HEK293 (cell line): Measurements from ENCODE around the gene TPPP3.

Experiments used
- GFI1B ChIP-seq: fragments of 450-650 bp; formaldehyde crosslinking; IDR thresholded peaks from 2 replicates; pipeline ENCODE4 v1.5.1; 2016; ENCODE audit warnings: missing biosample characterization, missing genetic modification characterization
- MZF1 ChIP-seq: fragments of 450-650 bp; formaldehyde crosslinking; IDR thresholded peaks from 2 replicates; pipeline ENCODE4 v1.5.1; 2017; ENCODE audit warnings: missing biosample characterization, missing genetic modification characterization, borderline replicate concordance
- RBAK ChIP-seq: fragments of 450-650 bp; formaldehyde crosslinking; IDR thresholded peaks from 2 replicates; pipeline ENCODE4 v1.5.1; 2016; ENCODE audit warnings: missing biosample characterization, missing genetic modification characterization
- ZBTB1 ChIP-seq: fragments of 450-650 bp; formaldehyde crosslinking; IDR thresholded peaks from 2 replicates; pipeline ENCODE4 v1.5.1; 2016; ENCODE audit warnings: missing biosample characterization, missing genetic modification characterization
- ZFP3 ChIP-seq: fragments of 450-650 bp; formaldehyde crosslinking; IDR thresholded peaks from 2 replicates; pipeline ENCODE4 v1.5.1; 2016; ENCODE audit warnings: low read depth, missing biosample characterization, missing genetic modification characterization
- ZNF138 ChIP-seq: fragments of 450-650 bp; formaldehyde crosslinking; IDR thresholded peaks from 2 replicates; pipeline ENCODE4 v1.5.1; 2016; ENCODE audit warnings: missing biosample characterization, missing genetic modification characterization, borderline replicate concordance
- ZNF140 ChIP-seq: fragments of 450-650 bp; formaldehyde crosslinking; IDR thresholded peaks from 2 replicates; pipeline ENCODE4 v1.5.1; 2016; ENCODE audit warnings: missing biosample characterization, missing genetic modification characterization
- ZNF266 ChIP-seq: fragments of 450-650 bp; formaldehyde crosslinking; IDR thresholded peaks from 2 replicates; pipeline ENCODE4 v1.5.1; 2016; ENCODE audit warnings: missing biosample characterization, missing genetic modification characterization, low read depth
- ZNF292 ChIP-seq: fragments of 450-650 bp; formaldehyde crosslinking; IDR thresholded peaks from 2 replicates; pipeline ENCODE4 v1.5.1; 2016; ENCODE audit warnings: low read depth, missing biosample characterization, missing genetic modification characterization, borderline replicate concordance
- ZNF394 ChIP-seq: fragments of 450-650 bp; formaldehyde crosslinking; IDR thresholded peaks from 2 replicates; pipeline ENCODE4 v1.5.1; 2016; ENCODE audit warnings: missing biosample characterization, missing genetic modification characterization, mild to moderate bottlenecking, moderate library complexity, borderline replicate concordance
- ZNF404 ChIP-seq: fragments of 450-650 bp; formaldehyde crosslinking; IDR thresholded peaks from 2 replicates; pipeline ENCODE4 v1.5.1; 2017; ENCODE audit warnings: missing biosample characterization, missing genetic modification characterization
- ZNF426 ChIP-seq: fragments of 450-650 bp; formaldehyde crosslinking; IDR thresholded peaks from 2 replicates; pipeline ENCODE4 v1.5.1; 2017; ENCODE audit warnings: missing biosample characterization, missing genetic modification characterization, mild to moderate bottlenecking, inconsistent platforms, moderate library complexity
- ZNF510 ChIP-seq: fragments of 450-650 bp; formaldehyde crosslinking; IDR thresholded peaks from 2 replicates; pipeline ENCODE4 v1.5.1; 2018; ENCODE audit warnings: mild to moderate bottlenecking, missing genetic modification characterization, missing biosample characterization; ENCODE audit not compliant: insufficient replicate concordance
- ZNF555 ChIP-seq: fragments of 450-650 bp; formaldehyde crosslinking; conservative IDR thresholded peaks from 2 replicates; pipeline ENCODE4 v1.5.1; 2017; ENCODE audit warnings: missing biosample characterization, mild to moderate bottlenecking, missing genetic modification characterization, inconsistent platforms
- ZNF560 ChIP-seq: fragments of 450-650 bp; formaldehyde crosslinking; IDR thresholded peaks from 2 replicates; pipeline ENCODE4 v1.5.1; 2017; ENCODE audit warnings: missing biosample characterization, missing genetic modification characterization, borderline replicate concordance
- ZNF623 ChIP-seq: fragments of 450-650 bp; formaldehyde crosslinking; IDR thresholded peaks from 2 replicates; pipeline ENCODE4 v1.5.1; 2016; ENCODE audit warnings: missing biosample characterization, missing genetic modification characterization
- ZNF629 ChIP-seq: fragments of 450-650 bp; formaldehyde crosslinking; IDR thresholded peaks from 2 replicates; pipeline ENCODE4 v1.5.1; 2017; ENCODE audit warnings: missing biosample characterization, missing genetic modification characterization
- ZNF654 ChIP-seq: fragments of 450-650 bp; formaldehyde crosslinking; IDR thresholded peaks from 2 replicates; pipeline ENCODE4 v1.5.1; 2016; ENCODE audit warnings: low read depth, missing biosample characterization, missing genetic modification characterization
- ZNF664 ChIP-seq: fragments of 450-650 bp; formaldehyde crosslinking; IDR thresholded peaks from 2 replicates; pipeline ENCODE4 v1.5.1; 2016; ENCODE audit warnings: missing biosample characterization, missing genetic modification characterization
- ZXDB ChIP-seq: fragments of 450-650 bp; formaldehyde crosslinking; IDR thresholded peaks from 2 replicates; pipeline ENCODE4 v1.5.1; 2016; ENCODE audit warnings: missing biosample characterization, missing genetic modification characterization
- TF ChIP-seq, protein P1 (sequence below): fragments of 450-650 bp; formaldehyde crosslinking; conservative IDR thresholded peaks from 2 replicates; pipeline ENCODE4 v1.5.1; 2016; ENCODE audit warnings: low read depth, missing biosample characterization, missing genetic modification characterization
- TF ChIP-seq, protein P2 (sequence below): fragments of 450-650 bp; formaldehyde crosslinking; IDR thresholded peaks from 2 replicates; pipeline ENCODE4 v1.5.1; 2016; ENCODE audit warnings: missing biosample characterization, missing genetic modification characterization

The TPPP3 gene

DNA sequence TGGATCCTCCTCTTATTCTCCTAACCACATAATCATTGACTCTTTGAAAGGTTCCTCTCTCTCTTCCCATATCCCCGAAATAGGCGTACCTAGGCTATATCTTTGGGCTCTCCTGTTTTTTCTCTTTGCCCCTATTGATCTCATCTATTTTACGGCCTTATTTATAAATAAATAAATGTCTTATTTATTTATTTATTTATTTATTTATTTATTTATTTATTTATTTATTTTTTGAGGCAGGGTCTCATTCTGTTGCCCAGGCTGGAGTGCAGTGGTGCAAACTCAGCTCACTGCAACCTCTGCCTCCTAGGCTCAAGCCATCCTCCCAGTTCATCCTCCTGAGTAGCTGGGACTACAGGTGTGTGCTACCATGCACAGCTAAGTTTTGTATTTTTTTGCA, 40.8 kb downstream of the TPPP3 start (continued):
- TF ChIP-seq, protein P1, sequence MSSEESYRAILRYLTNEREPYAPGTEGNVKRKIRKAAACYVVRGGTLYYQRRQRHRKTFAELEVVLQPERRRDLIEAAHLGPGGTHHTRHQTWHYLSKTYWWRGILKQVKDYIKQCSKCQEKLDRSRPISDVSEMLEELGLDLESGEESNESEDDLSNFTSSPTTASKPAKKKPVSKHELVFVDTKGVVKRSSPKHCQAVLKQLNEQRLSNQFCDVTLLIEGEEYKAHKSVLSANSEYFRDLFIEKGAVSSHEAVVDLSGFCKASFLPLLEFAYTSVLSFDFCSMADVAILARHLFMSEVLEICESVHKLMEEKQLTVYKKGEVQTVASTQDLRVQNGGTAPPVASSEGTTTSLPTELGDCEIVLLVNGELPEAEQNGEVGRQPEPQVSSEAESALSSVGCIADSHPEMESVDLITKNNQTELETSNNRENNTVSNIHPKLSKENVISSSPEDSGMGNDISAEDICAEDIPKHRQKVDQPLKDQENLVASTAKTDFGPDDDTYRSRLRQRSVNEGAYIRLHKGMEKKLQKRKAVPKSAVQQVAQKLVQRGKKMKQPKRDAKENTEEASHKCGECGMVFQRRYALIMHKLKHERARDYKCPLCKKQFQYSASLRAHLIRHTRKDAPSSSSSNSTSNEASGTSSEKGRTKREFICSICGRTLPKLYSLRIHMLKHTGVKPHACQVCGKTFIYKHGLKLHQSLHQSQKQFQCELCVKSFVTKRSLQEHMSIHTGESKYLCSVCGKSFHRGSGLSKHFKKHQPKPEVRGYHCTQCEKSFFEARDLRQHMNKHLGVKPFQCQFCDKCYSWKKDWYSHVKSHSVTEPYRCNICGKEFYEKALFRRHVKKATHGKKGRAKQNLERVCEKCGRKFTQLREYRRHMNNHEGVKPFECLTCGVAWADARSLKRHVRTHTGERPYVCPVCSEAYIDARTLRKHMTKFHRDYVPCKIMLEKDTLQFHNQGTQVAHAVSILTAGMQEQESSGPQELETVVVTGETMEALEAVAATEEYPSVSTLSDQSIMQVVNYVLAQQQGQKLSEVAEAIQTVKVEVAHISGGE (tag by site-specific recombination) = peak; percentile 87
- TF ChIP-seq ZNF623 (tag by site-specific recombination) (peak; percentile 84), ZFP3 (tag by site-specific recombination) (0 out of 2 replicates have a peak, but pooled peaks have one; percentile 19), ZNF654 (tag by site-specific recombination) (peak; percentile 40; the same call in 1 of the 2 replicates), ZNF404 (tag by site-specific recombination) (0 out of 2 replicates have a peak, but pooled peaks have one; percentile 26), ZNF292 (tag by site-specific recombination) (peak; percentile 78; the same call in 1 of the 2 replicates), ZBTB1 (tag by site-specific recombination) (0 out of 2 replicates have a peak, but pooled peaks have one; percentile 31), ZNF560 (peak; percentile 85), ZNF266 (tag by site-specific recombination) (peak; percentile 77; the same call in 1 of the 2 replicates), ZNF138 (tag by site-specific recombination) (0 out of 2 replicates have a peak, but pooled peaks have one; percentile 22), ZNF664 (tag by site-specific recombination) (peak; percentile 84), ZNF510 (tag by site-specific recombination) (peak; percentile 74), GFI1B (tag by site-specific recombination) (0 out of 2 replicates have a peak, but pooled peaks have one; percentile 42), ZNF394 (tag by site-specific recombination) (peak; percentile 97), RBAK (0 out of 2 replicates have a peak, but pooled peaks have one; percentile 32), MZF1 (peak; percentile 53; the same call in 1 of the 2 replicates), ZNF555 (tag by site-specific recombination) (peak; percentile 94), ZXDB (peak; percentile 84), ZNF629 (tag by site-specific recombination) (peak; percentile 57), ZNF140 (tag by site-specific recombination) (peak; percentile 76; the same call in 1 of the 2 replicates), ZNF426 (tag by site-specific recombination) (peak; percentile 94)
- TF ChIP-seq, protein P2, sequence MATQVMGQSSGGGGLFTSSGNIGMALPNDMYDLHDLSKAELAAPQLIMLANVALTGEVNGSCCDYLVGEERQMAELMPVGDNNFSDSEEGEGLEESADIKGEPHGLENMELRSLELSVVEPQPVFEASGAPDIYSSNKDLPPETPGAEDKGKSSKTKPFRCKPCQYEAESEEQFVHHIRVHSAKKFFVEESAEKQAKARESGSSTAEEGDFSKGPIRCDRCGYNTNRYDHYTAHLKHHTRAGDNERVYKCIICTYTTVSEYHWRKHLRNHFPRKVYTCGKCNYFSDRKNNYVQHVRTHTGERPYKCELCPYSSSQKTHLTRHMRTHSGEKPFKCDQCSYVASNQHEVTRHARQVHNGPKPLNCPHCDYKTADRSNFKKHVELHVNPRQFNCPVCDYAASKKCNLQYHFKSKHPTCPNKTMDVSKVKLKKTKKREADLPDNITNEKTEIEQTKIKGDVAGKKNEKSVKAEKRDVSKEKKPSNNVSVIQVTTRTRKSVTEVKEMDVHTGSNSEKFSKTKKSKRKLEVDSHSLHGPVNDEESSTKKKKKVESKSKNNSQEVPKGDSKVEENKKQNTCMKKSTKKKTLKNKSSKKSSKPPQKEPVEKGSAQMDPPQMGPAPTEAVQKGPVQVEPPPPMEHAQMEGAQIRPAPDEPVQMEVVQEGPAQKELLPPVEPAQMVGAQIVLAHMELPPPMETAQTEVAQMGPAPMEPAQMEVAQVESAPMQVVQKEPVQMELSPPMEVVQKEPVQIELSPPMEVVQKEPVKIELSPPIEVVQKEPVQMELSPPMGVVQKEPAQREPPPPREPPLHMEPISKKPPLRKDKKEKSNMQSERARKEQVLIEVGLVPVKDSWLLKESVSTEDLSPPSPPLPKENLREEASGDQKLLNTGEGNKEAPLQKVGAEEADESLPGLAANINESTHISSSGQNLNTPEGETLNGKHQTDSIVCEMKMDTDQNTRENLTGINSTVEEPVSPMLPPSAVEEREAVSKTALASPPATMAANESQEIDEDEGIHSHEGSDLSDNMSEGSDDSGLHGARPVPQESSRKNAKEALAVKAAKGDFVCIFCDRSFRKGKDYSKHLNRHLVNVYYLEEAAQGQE (tag by site-specific recombination) = peak; percentile 74; the same call in 1 of the 2 replicates
